GM15510 (cell line): ENCODE measurements around the gene ATP5F1B.

Experiments used
- POLR2A ChIP-seq: IDR thresholded peaks from 3 replicates; pipeline ENCODE4 v1.6.1; 2011; ENCODE audit warnings: borderline replicate concordance; ENCODE audit not compliant: insufficient read length; ENCODE audit errors: extremely low read depth

Gene ATP5F1B

DNA sequence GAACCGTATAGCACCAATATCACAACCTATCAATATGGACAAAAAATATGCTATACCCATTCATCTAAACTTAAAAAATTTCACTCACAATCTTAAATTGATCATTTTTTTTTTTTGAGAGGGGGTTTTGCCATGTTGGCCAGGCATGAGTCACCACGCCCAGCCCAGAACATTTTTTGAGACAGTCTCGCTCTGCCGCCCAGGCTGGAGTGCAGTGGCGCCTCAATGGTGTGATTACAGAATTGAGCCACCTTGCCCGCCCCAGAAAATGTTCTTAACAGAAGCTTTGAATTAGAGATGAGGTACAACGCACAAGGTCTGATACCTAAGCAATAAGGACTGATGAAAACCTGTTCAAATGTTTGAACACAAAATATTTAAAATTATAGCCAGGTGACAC is 15.8 kb upstream of the ATP5F1B start:
- TF ChIP-seq POLR2A = no peak

DNA sequence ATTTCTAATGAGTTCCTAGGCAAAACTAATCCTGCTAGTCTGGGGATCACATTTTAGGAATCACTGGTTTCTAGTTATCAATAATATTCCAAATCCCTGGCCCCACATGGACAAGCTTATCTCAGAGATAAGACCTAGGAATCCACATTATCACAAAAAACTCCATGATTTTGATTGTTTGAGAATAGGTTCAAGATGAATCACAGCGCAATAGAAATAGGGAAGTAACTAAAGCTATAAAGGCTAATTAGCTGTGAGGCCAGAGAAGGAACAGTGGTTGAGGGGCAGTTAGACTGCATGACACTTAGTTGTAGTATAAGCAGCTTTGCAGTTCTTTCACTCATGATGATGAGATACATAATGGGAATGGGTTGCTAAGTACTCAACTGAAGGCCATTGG is 13.1 kb upstream of the ATP5F1B start:
- no peak for TF ChIP-seq POLR2A

DNA sequence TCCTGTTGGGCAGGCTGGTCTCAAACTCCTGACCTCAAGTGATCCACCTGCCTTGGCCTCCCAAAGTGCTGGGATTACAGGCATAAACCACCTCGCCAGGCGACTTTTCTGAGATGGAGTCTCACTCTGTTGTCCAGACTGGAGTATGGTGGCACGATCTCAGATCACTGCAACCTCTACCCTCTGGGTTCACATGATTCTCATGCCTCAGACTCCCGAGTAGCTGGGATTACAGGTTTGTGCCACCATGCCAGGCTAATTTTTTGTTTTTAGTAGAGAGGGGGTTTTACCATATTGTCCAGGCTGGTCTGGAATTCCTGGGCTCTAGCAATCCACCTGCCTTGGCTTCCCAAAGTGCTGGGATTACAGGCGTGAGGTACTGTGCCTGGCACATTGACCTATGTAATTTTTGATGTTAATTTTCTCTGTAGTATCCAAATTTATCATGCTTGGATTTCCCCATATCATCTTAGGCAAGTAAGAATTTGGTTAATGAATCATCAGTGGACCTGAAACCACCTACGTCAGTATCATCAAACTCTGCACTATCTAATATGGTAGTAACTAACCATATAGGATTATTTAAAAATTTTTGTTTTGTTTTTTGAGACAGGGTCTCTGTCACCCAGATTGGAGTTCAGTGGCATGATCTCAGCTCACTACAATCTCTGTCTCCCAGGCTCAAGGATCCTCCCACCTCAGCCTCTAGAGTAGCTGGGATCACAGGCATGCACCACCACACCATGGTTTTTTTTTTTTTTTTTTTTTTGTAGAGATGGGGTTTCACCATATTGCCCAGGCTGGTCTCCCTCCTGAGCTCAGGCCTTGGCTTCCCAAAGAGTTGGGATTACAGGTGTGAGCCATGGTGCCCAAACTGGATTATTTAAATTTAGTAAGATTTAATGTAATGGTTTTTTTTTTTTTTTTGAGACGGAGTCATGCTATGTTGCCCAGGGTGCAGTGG is 11.9 kb upstream of the ATP5F1B start:
- TF ChIP-seq POLR2A = no peak

DNA sequence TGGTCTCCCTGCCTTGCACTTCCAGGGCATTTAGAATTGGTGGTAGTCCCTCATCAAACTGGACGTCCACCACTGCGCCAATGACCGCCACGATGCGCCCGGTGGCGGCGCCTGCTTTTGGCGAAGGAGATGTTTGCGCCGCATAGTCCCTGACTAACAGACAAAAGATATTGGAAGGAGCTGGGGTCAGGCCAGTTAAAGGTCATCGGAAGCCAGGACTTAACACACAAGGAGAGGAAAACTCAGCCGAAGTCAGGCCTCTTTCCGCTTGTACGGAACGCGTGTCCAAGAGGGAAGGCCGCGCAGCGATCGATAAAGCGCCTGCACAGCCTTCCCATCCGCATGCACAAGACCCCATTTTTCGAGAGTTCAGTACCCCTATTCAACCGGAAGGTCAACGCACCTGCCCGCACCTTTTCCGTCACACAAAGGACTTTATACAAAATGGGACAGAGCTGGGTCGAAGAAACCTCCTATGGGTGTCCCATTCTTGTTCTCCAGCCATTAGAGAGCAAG is 525 bp downstream of the ATP5F1B start:
- TF ChIP-seq POLR2A = no peak

DNA sequence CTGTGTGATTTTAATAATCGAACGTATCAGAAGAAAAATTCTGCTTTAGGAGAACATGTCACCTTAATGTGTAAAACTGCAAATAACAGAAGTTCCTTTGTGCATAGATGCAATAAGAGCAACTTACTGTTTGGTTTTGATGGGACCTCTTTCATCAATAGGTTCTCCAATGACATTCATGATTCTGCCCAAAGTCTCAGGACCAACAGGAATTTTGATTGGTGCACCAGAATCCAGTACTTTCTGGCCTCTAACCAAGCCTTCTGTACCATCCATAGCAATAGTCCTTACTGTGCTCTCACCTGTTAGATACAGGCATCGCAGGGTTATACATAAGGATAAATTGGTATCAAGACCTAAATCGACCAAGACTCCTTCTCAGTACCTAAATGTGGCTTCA is 1.1 kb downstream of the ATP5F1B start:
- TF ChIP-seq POLR2A = no peak

DNA sequence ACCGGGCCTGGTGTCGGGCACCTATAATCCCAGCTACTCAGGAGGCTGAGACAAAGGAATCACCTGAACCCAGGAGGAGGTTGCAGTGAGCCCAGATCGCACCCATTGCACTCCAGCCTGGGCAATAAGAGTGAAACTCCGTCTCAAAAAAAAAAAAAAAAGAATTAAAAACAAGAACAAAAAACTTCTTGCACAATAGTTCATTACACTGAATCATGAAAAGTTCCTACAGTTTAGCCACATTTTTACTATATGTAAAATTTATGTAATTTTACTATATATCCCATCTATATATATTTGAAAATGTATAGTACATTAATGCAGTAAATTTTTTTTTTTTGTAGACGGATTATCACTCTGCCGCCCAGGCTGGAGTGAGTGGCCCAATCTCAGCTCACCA is 4.6 kb downstream of the ATP5F1B start:
- no peak for TF ChIP-seq POLR2A

DNA sequence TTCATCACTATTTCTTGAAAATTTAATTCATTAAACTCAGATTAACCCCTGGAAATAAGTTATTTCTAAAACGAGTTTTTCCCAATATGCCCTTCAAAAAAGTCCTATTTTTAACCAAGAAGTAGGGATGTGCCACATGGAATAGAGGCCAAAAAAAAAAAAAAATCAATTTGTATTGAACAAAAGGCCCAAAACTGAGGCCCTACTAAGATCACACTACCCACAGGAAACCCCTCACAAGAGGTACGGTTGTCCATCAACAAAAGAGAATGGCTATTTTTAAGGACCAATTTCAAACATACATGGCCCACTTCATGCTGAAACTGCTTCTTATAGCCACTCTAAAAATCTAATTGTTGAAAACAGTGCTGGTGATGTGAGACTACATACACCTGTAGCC is 8.2 kb downstream of the ATP5F1B start:
- TF ChIP-seq POLR2A = no peak

DNA sequence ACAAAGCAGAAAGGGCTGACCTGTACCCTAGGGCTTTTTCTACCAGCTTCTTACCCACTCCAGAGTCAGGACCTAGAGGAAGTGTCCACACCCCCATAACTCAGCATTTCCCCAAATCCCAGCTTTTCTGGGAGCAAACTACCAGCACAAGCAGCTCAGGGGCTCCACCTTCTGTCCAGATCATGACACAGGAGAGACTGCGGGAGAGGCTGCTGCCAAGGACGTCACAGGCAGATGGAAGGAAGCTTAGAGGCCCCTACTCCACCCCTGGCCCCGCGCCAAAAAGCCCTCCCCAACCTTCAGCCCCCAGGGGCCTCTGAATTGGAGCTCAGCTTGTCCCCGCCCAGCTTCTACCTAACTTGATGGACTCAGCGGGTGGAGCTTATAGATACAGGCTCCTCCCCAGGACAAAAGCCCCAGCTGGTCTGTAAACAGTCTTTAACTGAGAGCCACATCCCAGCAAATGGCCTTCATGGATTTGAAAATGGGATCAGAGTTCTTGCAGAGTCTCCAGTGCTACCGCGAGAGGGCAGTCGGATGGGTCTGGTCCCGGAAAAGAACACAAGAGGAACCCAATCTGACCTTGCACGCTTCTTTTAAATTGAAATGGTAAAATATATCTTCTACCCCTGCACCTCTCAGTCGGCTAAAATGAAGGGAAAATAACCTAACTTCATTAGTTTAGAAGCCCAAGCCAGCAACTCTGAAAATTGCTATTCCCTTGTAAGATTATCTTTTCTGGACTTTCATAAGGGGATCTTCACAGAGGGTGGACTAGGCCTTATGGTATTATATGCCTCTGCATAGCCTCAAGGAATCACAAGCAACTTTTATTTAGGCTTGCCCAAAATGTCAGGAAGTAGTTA is 8.9 kb downstream of the ATP5F1B start:
- TF ChIP-seq POLR2A = peak; percentile 44

DNA sequence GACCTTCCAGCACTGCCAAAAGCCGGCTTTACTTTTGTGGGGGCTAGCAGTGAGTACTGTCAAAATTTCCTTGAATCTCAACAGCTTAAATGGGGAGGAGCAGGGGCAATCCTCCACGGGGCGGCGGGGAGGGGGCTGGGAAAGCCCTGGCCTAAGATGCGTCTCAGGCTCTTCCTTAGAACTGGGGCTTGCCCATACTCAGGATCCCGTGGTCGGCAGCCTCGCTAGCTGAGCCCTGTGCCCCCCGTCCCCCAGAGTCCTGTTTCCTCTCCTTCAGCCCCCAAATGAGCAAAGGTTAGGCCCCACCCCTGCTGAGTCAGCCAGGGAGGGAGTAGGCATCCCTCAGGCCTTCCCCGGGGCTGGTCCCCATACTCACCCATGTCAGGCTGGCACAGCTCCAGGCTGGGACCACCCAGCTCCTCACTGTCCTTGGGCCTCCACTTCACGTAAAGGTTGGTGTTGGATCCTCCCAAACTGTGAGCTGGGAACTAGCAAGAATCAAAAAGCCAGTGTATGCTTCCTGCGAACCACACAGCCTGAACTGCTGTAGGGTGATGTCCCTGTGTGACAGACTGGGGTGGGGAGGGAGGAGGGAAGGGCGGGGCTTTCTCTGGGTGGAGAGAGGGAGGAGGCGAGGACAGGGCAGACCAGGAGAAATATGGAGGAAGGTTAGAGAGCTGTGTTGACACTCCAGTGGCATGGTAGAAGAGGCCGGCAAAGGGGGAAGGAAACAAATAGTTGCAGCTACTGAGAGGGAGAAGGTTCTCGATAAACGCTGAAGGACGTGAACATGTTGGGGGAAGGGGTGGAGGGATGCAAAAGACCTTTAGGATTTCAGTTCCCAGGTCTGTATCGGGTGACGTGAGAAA is 9.7 kb downstream of the ATP5F1B start:
- peak; percentile 44 for TF ChIP-seq POLR2A

DNA sequence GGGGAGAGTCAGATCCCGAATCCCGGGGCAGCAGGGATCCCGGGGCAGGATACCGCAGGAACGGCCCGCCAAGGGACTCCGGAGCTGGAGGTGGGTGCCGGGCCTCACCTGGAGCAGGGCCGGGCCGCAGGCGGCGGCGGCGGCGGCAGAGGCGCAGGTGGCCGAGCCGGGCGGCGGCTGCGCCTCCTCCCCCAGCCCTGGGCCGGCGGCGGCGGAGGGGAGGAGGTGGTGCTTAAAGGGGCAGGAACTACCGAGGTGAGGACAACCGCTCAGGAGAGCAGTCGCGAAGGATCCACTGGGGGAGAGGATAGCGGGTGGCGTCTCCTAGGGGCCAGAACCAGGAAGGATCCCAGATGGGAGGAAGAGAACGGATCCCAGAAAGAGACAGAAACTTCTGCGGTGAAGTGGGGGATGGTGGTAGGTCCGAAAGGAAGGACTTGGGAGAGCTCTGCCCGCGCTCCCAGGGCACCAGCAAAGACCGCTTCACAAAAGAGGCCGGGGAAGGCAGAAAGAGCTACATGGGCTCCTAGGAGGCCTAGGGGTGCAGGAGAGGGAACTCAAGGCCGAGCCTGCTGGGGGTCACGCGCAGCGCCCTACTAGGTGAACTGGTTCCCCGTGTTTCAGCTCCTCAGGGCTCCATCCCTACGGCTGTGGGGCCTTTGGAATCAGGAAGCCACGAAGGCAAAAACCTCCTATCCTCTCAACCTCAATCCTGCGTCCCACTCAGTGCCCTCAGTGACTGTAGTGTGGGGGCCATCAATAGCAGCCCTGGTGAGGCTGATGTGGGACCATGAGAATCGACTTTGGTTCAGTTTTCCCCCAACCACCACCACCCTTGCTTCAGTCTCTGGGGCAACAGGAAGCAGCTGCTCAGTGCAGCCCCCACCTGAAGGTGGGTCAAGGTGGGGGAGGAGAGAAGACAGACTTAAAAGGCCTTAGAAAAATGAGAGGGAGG is 10.7 kb downstream of the ATP5F1B start:
- peak; percentile 36 for TF ChIP-seq POLR2A

DNA sequence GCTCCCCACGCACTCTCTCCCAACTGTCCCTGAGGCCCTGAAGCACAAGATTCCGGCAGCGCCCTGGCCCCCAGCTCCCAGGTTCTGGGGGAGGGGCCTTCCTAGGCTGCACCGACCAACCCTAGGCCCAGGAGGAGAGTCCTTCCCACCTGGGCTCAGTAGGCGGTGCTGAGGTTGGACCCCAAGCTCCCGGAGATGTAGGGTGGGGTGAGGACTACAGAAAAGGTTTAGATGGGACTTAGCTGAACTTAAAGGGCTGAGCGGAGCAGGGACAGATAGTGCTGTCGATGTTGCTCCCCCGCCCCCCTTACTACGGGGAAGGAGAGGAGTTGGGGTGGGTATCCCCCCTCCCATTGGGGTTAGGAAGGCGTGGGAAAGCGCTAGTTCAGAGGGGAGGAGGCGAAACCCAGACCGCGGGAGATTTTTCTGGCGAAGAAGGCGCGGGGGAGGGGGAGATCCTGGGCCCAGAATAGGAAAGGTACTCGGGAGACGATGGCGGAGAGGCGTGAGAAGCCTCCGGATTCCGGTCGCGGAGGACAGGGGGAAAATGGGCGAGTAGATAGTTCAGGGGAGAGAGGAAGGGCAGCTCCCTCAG is 11.4 kb downstream of the ATP5F1B start:
- no peak for TF ChIP-seq POLR2A

DNA sequence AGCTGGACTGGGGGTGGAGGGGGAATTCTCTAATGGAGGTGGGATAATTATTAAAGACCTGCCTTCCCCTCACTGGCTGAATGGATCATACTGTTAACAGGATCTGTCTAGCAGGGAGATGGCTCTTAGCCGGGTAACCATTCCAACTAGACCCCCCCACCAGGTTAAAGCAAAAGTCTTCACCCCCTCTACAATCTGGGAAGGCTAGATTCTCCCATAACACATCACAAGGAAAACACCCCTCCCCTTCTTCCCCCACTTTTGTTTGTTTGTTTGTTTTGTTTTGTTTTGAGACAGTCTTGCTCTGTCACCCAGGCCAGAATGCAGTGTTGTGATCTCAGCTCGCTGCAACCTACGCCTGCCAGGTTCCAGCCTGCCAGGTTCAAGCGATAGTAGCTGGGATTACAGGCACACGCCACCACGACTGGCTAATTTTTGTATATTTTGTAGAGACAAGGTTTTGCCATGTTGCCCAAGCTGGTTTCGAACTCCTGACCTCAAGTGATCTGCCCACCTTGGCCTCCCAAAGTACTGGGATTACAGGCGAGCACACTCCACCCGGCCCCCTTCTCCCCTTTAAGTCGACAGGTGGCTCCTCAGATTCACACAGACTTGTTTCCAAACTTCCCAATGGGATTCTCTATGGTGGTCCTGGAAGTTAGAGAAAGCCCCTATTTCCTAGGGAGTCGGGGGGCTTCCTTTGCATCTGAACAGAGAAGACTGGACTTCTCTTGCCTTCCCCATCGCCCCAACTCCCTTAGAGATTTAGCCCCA is 12.1 kb downstream of the ATP5F1B start:
- no peak for TF ChIP-seq POLR2A
